Measurements from ENCODE around the gene TMC4. TPM values are rescaled to one million over a fixed set of nuclear protein-coding genes. Genes with fewer than 3 reads are reported as not detected.

TMC4 gene
- total and polyA plus RNA-seq, 12 donors, result 0.48 to 18.2 (median 1.3) TPM

GRCh38 chr19:54155694-54156093 is 17.3 kb downstream of the TMC4 start:
- DNase-seq, result peak in 1 of 7 donors; percentile 48
- peaks cover 0 to 74% of the 10 kb centered on the region in 2 donors for H3K36me3 ChIP-seq (replicated peaks in 1 of 2)
- H3K4me3 ChIP-seq, result no peak overlapping the region
- peak overlapping the region in 2 of 5 donors; percentile 3 to 6 for H3K27ac ChIP-seq
- 47 to 57% (median 47%) methylated on average over 4 to 19 of the region's 19 CpGs; no CpG with 5 or more reads in 1 of the 4 donors for WGBS, 4 donors
- TF ChIP-seq POLR2A (IDR thresholded peaks at IDR 0.05) (no peak), CTCF (IDR thresholded peaks at IDR 0.05) (no peak)
- H3K4me1 ChIP-seq (replicated peaks in 1 of 2), result peaks cover 16 to 20% of the 10 kb centered on the region in 2 donors
- intact Hi-C loops (cut with DNase I), result no loop called here
- H3K9me3 ChIP-seq (replicated peaks in 1 of 3), result no peaks in the 10 kb centered on the region
- no peaks in the 10 kb centered on the region for H3K27me3 ChIP-seq

- no peaks in the 10 kb centered on the region for H3K27me3 ChIP-seq
- intact Hi-C loops (cut with DNase I), result no loop called here
- H3K36me3 ChIP-seq (replicated peaks in 1 of 2), result peaks cover 0 to 83% of the 10 kb centered on the region in 2 donors
- peaks cover 8 to 13% of the 10 kb centered on the region in 2 donors for H3K4me1 ChIP-seq (replicated peaks in 1 of 2)
- TF ChIP-seq POLR2A (IDR thresholded peaks at IDR 0.05) (no peak), CTCF (IDR thresholded peaks at IDR 0.05) (no peak)
- H3K4me3 ChIP-seq, result no peak overlapping the region
- DNase-seq, result no peak
- WGBS, 4 donors, result 68 to 81% (median 74%) methylated on average over 14 to 18 of the region's 18 CpGs
- H3K27ac ChIP-seq, result peak overlapping the region in 2 of 5 donors; percentile 3 to 6
- H3K9me3 ChIP-seq (replicated peaks in 1 of 3), result no peaks in the 10 kb centered on the region
These were observed 18.2 kb downstream of the TMC4 start for GRCh38 chr19:54154603-54155345.

- Histone ChIP-seq H3K4me1 (replicated peaks in 1 of 2) (peaks cover 7 to 10% of the 10 kb centered on the region in 2 donors), H3K27ac (peak overlapping the region in 1 of 5 donors; percentile 30), H3K36me3 (replicated peaks in 1 of 2) (peaks cover 0 to 93% of the 10 kb centered on the region in 2 donors), H3K9me3 (replicated peaks in 1 of 3) (no peaks in the 10 kb centered on the region), H3K4me3 (no peak overlapping the region), H3K27me3 (no peaks in the 10 kb centered on the region)
- whole genome bisulfite sequencing, 4 donors, result 83 to 89% (median 88%) methylated on average over 8 to 10 of the region's 10 CpGs; no CpG with 5 or more reads in 1 of the 4 donors
- intact Hi-C loops (cut with DNase I), result no loop called here
- DNase-seq, result peak in 1 of 7 donors; percentile 34
- no peak for TF ChIP-seq POLR2A (IDR thresholded peaks at IDR 0.05)
- TF ChIP-seq CTCF (IDR thresholded peaks at IDR 0.05), result no peak
These were observed 19.1 kb downstream of the TMC4 start for GRCh38 chr19:54153731-54154326.

GRCh38 chr19:54152878-54153524 is 20.0 kb downstream of the TMC4 start:
- H3K36me3 ChIP-seq (replicated peaks in 1 of 2), result peaks cover 0 to 100% of the 10 kb centered on the region in 2 donors
- no peaks in the 10 kb centered on the region for H3K27me3 ChIP-seq
- H3K27ac ChIP-seq, result peak overlapping the region in 2 of 5 donors; percentile 30 to 34
- H3K4me1 ChIP-seq (replicated peaks in 1 of 2), result peaks cover 0 to 2% of the 10 kb centered on the region in 2 donors
- peak in 1 of 7 donors; percentile 39 for DNase-seq
- intact Hi-C loops (cut with DNase I), result no loop called here
- WGBS, 4 donors, result 83 to 90% (median 86%) methylated on average over 13 to 25 of the region's 25 CpGs
- H3K4me3 ChIP-seq, result no peak overlapping the region
- no peak for TF ChIP-seq CTCF (IDR thresholded peaks at IDR 0.05)
- no peak for TF ChIP-seq POLR2A (IDR thresholded peaks at IDR 0.05)
- H3K9me3 ChIP-seq (replicated peaks in 1 of 3), result no peaks in the 10 kb centered on the region

Measured in adrenal gland (tissue), 12 donors.